ENCODE measurements around the gene ATXN1. TPM values are rescaled to one million over a fixed set of nuclear protein-coding genes. Genes with fewer than 3 reads are reported as not detected.

ATXN1 gene
- total RNA-seq, 1 experiment from 2014 or later = 16.5 TPM

DNA sequence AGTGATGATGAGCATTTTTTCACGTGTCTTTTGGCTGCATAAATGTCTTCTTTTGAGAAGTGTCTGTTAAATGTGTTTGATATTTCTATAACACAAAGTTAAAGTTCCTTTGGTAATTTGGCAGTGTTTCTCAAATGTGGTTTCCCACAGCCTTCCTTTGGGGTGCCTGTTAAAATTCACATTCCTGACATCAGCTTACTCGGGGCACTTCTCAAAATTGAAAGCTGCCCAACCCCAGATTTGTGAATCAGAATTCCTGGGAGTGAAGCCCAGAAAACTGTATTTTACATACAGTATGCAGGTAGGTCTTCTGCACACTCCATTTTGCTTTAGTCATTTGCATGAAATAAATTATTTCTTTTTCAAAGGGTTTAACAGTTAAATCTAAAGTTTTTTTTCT is 315.0 kb downstream of the ATXN1 start:
- POLR2A ChIA-PET = interaction anchor here (0.6 kb wide), 1 partner anchor 35 kb away, joined by 3 read pairs; no protein-coding TSS in a partner anchor
- Mint-ChIP-seq H3K36me3 (ENCODE audit: insufficient read depth, unreplicated experiment) (no peaks in the 10 kb centered on the region), H3K4me1 (ENCODE audit: insufficient read depth, unreplicated experiment) (no peaks in the 10 kb centered on the region), H3K27ac (ENCODE audit: low read depth, unreplicated experiment) (no peak overlapping the region), H3K4me3 (ENCODE audit: unreplicated experiment) (no peak overlapping the region), H3K27me3 (ENCODE audit: insufficient read depth, unreplicated experiment) (no peaks in the 10 kb centered on the region), H3K9me3 (ENCODE audit: unreplicated experiment) (no peaks in the 10 kb centered on the region)
- no TSS peak for BruUV-seq (replicated peaks)
- CTCF ChIA-PET = no interaction called here
- TF ChIP-seq, protein P1, sequence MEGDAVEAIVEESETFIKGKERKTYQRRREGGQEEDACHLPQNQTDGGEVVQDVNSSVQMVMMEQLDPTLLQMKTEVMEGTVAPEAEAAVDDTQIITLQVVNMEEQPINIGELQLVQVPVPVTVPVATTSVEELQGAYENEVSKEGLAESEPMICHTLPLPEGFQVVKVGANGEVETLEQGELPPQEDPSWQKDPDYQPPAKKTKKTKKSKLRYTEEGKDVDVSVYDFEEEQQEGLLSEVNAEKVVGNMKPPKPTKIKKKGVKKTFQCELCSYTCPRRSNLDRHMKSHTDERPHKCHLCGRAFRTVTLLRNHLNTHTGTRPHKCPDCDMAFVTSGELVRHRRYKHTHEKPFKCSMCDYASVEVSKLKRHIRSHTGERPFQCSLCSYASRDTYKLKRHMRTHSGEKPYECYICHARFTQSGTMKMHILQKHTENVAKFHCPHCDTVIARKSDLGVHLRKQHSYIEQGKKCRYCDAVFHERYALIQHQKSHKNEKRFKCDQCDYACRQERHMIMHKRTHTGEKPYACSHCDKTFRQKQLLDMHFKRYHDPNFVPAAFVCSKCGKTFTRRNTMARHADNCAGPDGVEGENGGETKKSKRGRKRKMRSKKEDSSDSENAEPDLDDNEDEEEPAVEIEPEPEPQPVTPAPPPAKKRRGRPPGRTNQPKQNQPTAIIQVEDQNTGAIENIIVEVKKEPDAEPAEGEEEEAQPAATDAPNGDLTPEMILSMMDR (IDR thresholded peaks at IDR 0.05; ENCODE audit: unreplicated experiment) = no peak
- no peak for DNase-seq (ENCODE audit: unreplicated experiment)
- intact Hi-C loops (cut with micrococcal nuclease) = no loop called here

DNA sequence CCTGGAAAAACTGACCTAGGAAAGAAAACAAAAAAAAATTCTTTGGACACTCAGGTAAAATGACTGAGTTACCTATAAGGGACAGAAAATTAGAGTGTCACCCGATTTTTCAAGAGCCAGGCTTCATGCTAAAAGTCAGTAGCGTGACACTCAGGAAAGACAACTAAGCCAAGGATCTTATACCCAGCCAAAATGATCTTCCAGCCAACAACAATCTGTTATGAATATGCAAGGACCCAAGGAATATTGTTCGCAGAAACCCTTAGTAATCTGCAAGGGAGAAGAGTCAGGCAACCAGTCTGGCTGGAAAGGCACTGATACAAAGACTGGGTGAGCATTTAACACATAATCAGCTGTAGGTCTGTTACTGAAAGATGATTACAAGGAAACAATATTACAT is 319.2 kb downstream of the ATXN1 start:
- intact Hi-C loops (cut with micrococcal nuclease) = no loop called here
- H3K27ac Mint-ChIP-seq (ENCODE audit: low read depth, unreplicated experiment) = no peak overlapping the region
- TF ChIP-seq, protein P1 (IDR thresholded peaks at IDR 0.05; ENCODE audit: unreplicated experiment) = no peak
- CTCF ChIA-PET = interaction anchor here (0.7 kb wide), 1 partner anchor 40 kb away, joined by 3 read pairs; no protein-coding TSS in a partner anchor
- DNase-seq (ENCODE audit: unreplicated experiment) = no peak
- no peaks in the 10 kb centered on the region for H3K4me1 Mint-ChIP-seq (ENCODE audit: insufficient read depth, unreplicated experiment)
- H3K9me3 Mint-ChIP-seq (ENCODE audit: unreplicated experiment) = no peaks in the 10 kb centered on the region
- no peaks in the 10 kb centered on the region for H3K36me3 Mint-ChIP-seq (ENCODE audit: insufficient read depth, unreplicated experiment)
- POLR2A ChIA-PET = no interaction called here
- no peaks in the 10 kb centered on the region for H3K27me3 Mint-ChIP-seq (ENCODE audit: insufficient read depth, unreplicated experiment)
- BruUV-seq (replicated peaks) = no TSS peak
- H3K4me3 Mint-ChIP-seq (ENCODE audit: unreplicated experiment) = no peak overlapping the region

DNA sequence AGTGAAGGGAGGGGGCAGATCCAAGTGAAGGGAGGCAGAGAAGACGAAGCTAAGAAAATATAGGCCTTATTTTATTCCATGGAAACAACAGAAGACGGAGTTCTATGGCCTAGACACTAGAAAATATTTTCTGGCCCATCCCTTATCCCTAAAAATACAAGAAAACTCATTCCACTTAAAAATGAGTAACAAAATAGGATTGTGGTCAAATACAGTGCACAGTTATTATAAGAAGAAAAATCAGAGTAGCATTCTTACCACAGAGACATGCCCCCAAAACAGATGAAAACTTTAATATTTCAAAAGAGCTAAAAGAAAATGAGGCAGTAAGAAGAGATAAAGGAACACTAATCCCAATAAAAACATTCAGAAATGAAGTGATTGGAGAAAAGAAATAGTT is 320.0 kb downstream of the ATXN1 start:
- CTCF ChIA-PET = interaction anchor here (1.1 kb wide), 1 partner anchor 38 kb away, joined by 3 read pairs; no protein-coding TSS in a partner anchor
- Mint-ChIP-seq H3K27me3 (ENCODE audit: insufficient read depth, unreplicated experiment) (no peaks in the 10 kb centered on the region), H3K9me3 (ENCODE audit: unreplicated experiment) (no peaks in the 10 kb centered on the region), H3K4me1 (ENCODE audit: insufficient read depth, unreplicated experiment) (peaks cover 5% of the 10 kb centered on the region), H3K27ac (ENCODE audit: low read depth, unreplicated experiment) (no peak overlapping the region), H3K4me3 (ENCODE audit: unreplicated experiment) (no peak overlapping the region), H3K36me3 (ENCODE audit: insufficient read depth, unreplicated experiment) (no peaks in the 10 kb centered on the region)
- no TSS peak for BruUV-seq (replicated peaks)
- TF ChIP-seq, protein P1 (IDR thresholded peaks at IDR 0.05; ENCODE audit: unreplicated experiment) = no peak
- no peak for DNase-seq (ENCODE audit: unreplicated experiment)
- POLR2A ChIA-PET = interaction anchor here (0.7 kb wide), 1 partner anchor 65 kb away, joined by 3 read pairs; no protein-coding TSS in a partner anchor
- intact Hi-C loops (cut with micrococcal nuclease) = no loop called here

DNA sequence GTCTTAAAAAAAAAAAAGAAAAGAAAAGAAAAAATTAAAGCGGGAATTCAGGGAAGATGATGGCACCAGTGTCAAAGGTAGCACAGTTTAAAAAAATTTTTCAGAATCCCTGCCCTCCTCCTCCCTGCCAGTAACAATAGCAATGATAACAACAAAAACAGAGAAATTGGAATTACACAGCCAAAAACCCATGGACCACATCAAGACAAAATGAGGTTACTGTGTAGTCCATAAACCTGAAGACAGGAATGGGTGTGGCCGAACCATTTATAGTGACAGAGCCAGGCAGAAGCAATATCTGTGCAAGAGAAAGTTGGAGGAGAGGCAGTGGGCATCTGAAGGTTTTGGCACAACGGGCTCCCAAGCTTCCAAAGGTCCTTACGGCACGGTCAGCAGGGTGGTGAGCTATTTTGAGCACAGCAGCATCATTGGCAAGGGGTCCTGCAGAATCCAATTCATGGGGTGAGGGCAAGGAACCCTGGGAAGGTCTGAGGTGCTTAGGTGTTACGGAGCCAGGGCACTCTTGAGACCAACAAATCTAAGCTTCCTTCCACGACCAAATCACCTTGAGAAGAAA is 320.5 kb downstream of the ATXN1 start:
- intact Hi-C loops (cut with micrococcal nuclease) = no loop called here

More for the DNA sequence above, 320.5 kb downstream of the ATXN1 start:
- Mint-ChIP-seq H3K9me3 (ENCODE audit: unreplicated experiment) (no peaks in the 10 kb centered on the region), H3K4me3 (ENCODE audit: unreplicated experiment) (no peak overlapping the region), H3K4me1 (ENCODE audit: insufficient read depth, unreplicated experiment) (peaks cover 5% of the 10 kb centered on the region), H3K27me3 (ENCODE audit: insufficient read depth, unreplicated experiment) (no peaks in the 10 kb centered on the region), H3K36me3 (ENCODE audit: insufficient read depth, unreplicated experiment) (no peaks in the 10 kb centered on the region), H3K27ac (ENCODE audit: low read depth, unreplicated experiment) (no peak overlapping the region)
- CTCF ChIA-PET = interaction anchor here (1.1 kb wide), 1 partner anchor 37 kb away, joined by 3 read pairs; no protein-coding TSS in a partner anchor
- no TSS peak for BruUV-seq (replicated peaks)
- TF ChIP-seq, protein P1 (IDR thresholded peaks at IDR 0.05; ENCODE audit: unreplicated experiment) = no peak
- DNase-seq (ENCODE audit: unreplicated experiment) = no peak
- POLR2A ChIA-PET = interaction anchor here (0.6 kb wide), 1 partner anchor 761 kb away, joined by 3 read pairs; no protein-coding TSS in a partner anchor
